ENCODE measurements around the gene PRDM12.

PRDM12 gene

GRCh38 chr9:130689572-130689936 lies 25.2 kb downstream of the PRDM12 start:
- no peak for DNase-seq (ENCODE audit: low read depth)
- TF ChIP-seq, protein P1, sequence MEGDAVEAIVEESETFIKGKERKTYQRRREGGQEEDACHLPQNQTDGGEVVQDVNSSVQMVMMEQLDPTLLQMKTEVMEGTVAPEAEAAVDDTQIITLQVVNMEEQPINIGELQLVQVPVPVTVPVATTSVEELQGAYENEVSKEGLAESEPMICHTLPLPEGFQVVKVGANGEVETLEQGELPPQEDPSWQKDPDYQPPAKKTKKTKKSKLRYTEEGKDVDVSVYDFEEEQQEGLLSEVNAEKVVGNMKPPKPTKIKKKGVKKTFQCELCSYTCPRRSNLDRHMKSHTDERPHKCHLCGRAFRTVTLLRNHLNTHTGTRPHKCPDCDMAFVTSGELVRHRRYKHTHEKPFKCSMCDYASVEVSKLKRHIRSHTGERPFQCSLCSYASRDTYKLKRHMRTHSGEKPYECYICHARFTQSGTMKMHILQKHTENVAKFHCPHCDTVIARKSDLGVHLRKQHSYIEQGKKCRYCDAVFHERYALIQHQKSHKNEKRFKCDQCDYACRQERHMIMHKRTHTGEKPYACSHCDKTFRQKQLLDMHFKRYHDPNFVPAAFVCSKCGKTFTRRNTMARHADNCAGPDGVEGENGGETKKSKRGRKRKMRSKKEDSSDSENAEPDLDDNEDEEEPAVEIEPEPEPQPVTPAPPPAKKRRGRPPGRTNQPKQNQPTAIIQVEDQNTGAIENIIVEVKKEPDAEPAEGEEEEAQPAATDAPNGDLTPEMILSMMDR (conservative IDR thresholded peaks at IDR 0.05; ENCODE audit: control insufficient read depth, insufficient read depth, low read depth, low read length) = no peak
- H3K4me3 ChIP-seq (ENCODE audit: control insufficient read depth, low read depth, low read length) = peak overlapping the region; percentile 43

GRCh38 chr9:130689937-130690700 lies 25.7 kb downstream of the PRDM12 start:
- DNase-seq (ENCODE audit: low read depth) = peak; percentile 98
- TF ChIP-seq, protein P1 (conservative IDR thresholded peaks at IDR 0.05; ENCODE audit: control insufficient read depth, insufficient read depth, low read depth, low read length) = no peak
- peak overlapping the region; percentile 55 for H3K4me3 ChIP-seq (ENCODE audit: control insufficient read depth, low read depth, low read length)

- H3K4me3 ChIP-seq (ENCODE audit: control insufficient read depth, low read depth, low read length) = no peak overlapping the region
- peak; percentile 33 for DNase-seq (ENCODE audit: low read depth)
- TF ChIP-seq, protein P1 (conservative IDR thresholded peaks at IDR 0.05; ENCODE audit: control insufficient read depth, insufficient read depth, low read depth, low read length) = peak; percentile 22
Measured at GRCh38 chr9:130692321-130692720, 27.9 kb downstream of the PRDM12 start.

- TF ChIP-seq, protein P1 (conservative IDR thresholded peaks at IDR 0.05; ENCODE audit: control insufficient read depth, insufficient read depth, low read depth, low read length) = no peak
- no peak for DNase-seq (ENCODE audit: low read depth)
- peak overlapping the region; percentile 82 for H3K4me3 ChIP-seq (ENCODE audit: control insufficient read depth, low read depth, low read length)
Measured at GRCh38 chr9:130693101-130693425, 28.7 kb downstream of the PRDM12 start.

DNA sequence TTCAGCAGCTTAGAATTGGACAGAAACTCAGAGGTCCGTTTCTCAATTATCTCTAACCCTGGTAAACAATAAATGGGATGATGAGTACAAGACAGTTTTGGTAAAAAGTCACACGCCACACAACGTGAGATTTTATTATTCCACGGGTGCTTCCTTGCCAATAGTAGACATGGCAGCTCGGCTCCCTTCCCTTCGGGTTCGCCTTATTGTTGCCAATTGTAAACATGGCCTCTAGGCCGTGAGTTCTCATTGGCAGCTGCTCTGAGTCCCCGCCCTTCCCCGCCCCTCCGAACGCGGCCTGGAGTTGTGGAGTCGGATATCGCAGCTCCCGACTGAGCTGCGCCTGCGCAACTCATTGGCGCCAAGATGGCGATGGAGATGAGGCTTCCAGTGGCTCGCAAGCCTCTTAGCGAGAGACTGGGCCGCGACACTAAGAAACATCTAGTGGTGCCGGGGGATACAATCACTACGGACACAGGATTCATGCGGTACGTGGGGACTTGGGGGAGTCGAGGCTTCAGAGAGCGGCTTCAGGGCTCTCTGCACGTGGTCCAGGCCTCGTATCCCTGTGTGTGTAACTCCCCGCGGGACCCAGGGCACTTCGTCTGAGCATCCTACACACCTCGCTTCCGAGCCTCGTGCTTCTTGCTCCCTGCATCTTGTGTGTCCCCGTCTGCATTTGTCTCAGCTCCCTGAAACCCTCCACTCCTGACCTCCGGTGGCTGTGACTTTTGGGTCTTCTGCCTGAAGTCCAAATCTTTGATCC lies 29.2 kb downstream of the PRDM12 start, which contains the start of gene EXOSC2:
Gene EXOSC2 (plus strand): TSS at position 355 of the 766 bp plus-strand sequence. CDS start 12 bp downstream, at position 367.
- peak within 1 kb of the TSS; percentile 82 for H3K4me3 ChIP-seq (ENCODE audit: control insufficient read depth, low read depth, low read length)
- peak; percentile 98 for DNase-seq (ENCODE audit: low read depth)
- TF ChIP-seq, protein P1 (conservative IDR thresholded peaks at IDR 0.05; ENCODE audit: control insufficient read depth, insufficient read depth, low read depth, low read length) = no peak

DNA sequence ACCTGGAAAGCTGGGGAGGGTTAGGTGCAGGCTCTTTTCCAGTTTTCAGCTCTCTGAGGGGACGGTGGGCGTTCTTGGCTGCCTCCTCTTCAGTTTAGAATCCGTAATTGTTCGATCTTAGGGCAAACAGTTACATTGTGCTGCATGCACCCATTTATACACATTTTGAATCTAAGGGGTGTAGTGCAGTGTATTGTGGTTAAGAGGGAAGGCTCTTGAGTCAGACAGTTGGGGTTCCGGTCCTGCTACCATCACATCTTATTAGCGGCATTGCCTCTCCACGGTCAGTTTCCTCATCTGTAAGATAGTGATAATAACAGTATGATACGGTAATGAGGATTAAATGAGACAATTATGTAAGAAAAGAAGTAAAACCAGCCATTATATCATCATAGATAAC lies 29.8 kb downstream of the PRDM12 start:
- peak overlapping the region; percentile 82 for H3K4me3 ChIP-seq (ENCODE audit: control insufficient read depth, low read depth, low read length)
- TF ChIP-seq, protein P1 (conservative IDR thresholded peaks at IDR 0.05; ENCODE audit: control insufficient read depth, insufficient read depth, low read depth, low read length) = no peak
- no peak for DNase-seq (ENCODE audit: low read depth)

All from fibroblast of mammary gland (primary cell).